Keratinocyte (primary cell): Measurements from ENCODE around the gene PTPRD.

Source experiments
- EZH2 ChIP-seq: IDR thresholded peaks from one replicate; pipeline ENCODE4 v1.6.1; 2012; ENCODE audit warnings: inconsistent platforms, mild to moderate bottlenecking, low read length, moderate library complexity
- TF ChIP-seq, protein P1 (sequence below), 3 experiments: IDR thresholded peaks in 1 of 3; conservative IDR thresholded peaks in 1 of 3; optimal IDR thresholded peaks in 1 of 3; 2 replicates in 2 of 3; 3 replicates in 1 of 3; pipeline versions ENCODE3 to v1.5.1; 2011; ENCODE audit warnings: low read length in 3 of 3, mild to moderate bottlenecking in 3 of 3, moderate library complexity in 2 of 3, control low read depth in 1 of 3, inconsistent platforms in 1 of 3; ENCODE audit not compliant: insufficient read depth in 2 of 3; ENCODE audit errors: extremely low read depth in 1 of 3

DNA sequence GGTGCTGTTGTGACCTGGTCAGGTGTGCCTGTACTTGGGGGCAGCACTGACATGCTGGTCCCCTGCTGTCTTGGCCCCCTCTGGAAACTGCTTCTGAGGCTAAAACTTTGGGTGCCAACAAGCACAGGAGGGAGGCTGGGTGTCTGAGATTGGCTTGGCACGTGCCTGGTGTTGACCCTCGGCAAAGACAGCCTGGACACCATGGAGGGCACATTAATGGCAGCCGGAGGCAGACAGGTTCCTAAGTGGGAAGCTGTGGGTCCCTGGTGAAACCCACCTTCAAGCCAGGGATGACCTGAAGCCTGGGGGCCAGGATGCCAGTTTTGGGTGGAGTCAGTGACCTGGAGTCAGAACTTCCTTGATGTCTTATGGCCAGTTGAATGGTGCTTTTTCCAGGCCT is 894.1 kb downstream of the PTPRD start:
- TF ChIP-seq, protein P1, sequence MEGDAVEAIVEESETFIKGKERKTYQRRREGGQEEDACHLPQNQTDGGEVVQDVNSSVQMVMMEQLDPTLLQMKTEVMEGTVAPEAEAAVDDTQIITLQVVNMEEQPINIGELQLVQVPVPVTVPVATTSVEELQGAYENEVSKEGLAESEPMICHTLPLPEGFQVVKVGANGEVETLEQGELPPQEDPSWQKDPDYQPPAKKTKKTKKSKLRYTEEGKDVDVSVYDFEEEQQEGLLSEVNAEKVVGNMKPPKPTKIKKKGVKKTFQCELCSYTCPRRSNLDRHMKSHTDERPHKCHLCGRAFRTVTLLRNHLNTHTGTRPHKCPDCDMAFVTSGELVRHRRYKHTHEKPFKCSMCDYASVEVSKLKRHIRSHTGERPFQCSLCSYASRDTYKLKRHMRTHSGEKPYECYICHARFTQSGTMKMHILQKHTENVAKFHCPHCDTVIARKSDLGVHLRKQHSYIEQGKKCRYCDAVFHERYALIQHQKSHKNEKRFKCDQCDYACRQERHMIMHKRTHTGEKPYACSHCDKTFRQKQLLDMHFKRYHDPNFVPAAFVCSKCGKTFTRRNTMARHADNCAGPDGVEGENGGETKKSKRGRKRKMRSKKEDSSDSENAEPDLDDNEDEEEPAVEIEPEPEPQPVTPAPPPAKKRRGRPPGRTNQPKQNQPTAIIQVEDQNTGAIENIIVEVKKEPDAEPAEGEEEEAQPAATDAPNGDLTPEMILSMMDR (optimal IDR thresholded peaks at IDR 0.05 in 1 of 3, IDR thresholded peaks at IDR 0.05 in 1 of 3, conservative IDR thresholded peaks at IDR 0.05 in 1 of 3; ENCODE audit: extremely low read depth in 1 of 3, insufficient read depth in 2 of 3, low read length in 3 of 3), result no peak
- TF ChIP-seq EZH2, result no peak
